Fibroblast of pulmonary artery (primary cell): ENCODE data around the gene OTOG.

Source experiments
- DNase-seq: peaks from one replicate; pipeline ENCODE4 v3.0.0-alpha.2; 2010; ENCODE audit warnings: low read depth
- H3K4me3 ChIP-seq: replicated peaks from 2 replicates; pipeline ENCODE4 v1.5.1; 2011; ENCODE audit warnings: low read depth, mild to moderate bottlenecking, control low read depth, low read length, moderate library complexity
- TF ChIP-seq, protein P1 (sequence below): IDR thresholded peaks from 2 replicates; pipeline ENCODE4 v1.5.1; 2011; ENCODE audit warnings: mild to moderate bottlenecking, control low read depth, low read length, inconsistent platforms; ENCODE audit errors: missing control alignments

The OTOG gene

DNA sequence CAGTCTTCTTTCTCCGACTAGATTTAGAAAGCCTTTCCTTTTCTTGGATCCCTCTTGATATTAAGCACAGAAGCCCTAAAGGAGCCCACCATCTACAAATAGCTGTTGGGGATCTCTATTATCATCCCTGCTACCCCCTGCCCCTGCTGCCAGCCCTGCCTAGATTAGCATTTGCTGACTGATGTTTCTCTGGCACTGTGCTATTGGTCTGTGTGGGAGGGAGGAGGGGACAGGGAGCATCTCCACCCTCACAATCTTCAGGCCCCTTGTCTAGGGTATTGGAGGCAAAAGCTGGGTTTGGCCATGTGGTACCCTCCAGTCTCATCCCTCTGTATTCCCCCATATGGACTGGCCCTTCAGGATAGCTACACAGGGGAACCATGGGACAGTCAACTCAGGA, 9.0 kb upstream of the OTOG start:
- DNase-seq, result no peak
- H3K4me3 ChIP-seq, result no peak overlapping the region
- TF ChIP-seq, protein P1, sequence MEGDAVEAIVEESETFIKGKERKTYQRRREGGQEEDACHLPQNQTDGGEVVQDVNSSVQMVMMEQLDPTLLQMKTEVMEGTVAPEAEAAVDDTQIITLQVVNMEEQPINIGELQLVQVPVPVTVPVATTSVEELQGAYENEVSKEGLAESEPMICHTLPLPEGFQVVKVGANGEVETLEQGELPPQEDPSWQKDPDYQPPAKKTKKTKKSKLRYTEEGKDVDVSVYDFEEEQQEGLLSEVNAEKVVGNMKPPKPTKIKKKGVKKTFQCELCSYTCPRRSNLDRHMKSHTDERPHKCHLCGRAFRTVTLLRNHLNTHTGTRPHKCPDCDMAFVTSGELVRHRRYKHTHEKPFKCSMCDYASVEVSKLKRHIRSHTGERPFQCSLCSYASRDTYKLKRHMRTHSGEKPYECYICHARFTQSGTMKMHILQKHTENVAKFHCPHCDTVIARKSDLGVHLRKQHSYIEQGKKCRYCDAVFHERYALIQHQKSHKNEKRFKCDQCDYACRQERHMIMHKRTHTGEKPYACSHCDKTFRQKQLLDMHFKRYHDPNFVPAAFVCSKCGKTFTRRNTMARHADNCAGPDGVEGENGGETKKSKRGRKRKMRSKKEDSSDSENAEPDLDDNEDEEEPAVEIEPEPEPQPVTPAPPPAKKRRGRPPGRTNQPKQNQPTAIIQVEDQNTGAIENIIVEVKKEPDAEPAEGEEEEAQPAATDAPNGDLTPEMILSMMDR, result no peak

DNA sequence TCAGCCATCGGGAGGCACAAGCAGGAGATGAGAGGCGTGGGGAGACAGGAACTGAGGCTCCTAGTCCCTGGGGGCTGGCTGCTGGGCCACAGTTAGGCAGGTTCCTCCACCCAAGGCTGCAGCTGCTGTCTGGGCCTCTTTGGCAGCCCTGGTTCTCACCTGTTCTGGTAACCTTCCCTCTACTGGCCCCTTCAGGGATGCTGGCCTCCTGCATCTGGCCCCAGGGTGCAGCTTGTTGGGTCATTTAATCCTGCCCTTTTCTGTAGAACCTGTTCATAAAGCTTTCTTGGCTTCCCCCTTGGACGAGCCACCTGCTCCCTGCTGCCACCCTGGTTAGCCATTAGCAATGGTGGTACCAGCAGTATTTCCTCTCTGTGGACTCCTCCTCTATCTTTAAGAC, 8.3 kb upstream of the OTOG start:
- TF ChIP-seq, protein P1, result no peak
- DNase-seq, result no peak
- no peak overlapping the region for H3K4me3 ChIP-seq

DNA sequence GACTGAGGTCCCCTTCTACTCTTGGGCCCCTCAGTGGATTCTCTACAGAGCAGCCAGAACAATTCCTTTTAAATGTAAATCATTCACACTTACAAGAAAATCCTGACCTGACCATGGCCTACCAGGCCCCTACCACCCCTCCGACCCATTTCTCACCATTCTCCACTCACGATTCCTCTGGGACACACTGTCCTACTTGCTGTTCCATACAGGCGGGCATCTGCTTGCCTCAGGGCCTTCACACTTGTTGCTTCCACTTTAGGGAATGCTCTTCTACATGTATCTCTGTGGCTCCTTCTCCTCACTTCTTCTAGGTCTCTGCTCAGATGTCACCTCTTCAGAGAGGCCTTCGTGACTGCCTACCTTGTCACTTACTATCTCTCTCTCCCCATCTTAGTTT, 6.3 kb upstream of the OTOG start:
- TF ChIP-seq, protein P1, result no peak
- DNase-seq, result no peak
- H3K4me3 ChIP-seq, result no peak overlapping the region

DNA sequence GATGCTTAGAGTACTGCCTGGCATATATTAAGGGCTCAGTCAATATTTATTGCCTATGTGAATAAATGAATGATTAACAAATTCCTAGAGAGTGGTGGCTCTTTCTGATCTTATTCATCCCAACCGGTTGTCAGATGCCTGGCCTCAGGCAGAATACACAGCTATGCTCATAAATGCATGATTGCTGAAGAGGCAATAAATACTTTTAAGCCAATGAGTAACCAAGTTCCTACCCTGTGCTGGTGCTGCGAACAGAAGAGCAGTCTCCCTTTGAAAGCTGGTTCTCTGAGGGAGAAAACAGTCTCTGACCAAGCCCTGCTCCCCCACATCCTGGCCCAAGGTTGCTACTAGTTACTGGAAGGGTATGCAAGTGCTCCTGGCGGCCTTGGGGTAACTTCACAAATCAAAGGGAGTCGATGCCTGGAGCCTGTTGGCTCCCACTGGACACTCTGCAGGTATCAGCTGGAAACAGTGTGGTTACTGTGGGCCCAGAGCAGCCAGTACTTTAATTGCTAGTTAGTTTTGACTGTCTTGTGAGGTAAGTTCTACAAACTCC, 5.7 kb upstream of the OTOG start:
- no peak for DNase-seq
- TF ChIP-seq, protein P1, result no peak
- no peak overlapping the region for H3K4me3 ChIP-seq

DNA sequence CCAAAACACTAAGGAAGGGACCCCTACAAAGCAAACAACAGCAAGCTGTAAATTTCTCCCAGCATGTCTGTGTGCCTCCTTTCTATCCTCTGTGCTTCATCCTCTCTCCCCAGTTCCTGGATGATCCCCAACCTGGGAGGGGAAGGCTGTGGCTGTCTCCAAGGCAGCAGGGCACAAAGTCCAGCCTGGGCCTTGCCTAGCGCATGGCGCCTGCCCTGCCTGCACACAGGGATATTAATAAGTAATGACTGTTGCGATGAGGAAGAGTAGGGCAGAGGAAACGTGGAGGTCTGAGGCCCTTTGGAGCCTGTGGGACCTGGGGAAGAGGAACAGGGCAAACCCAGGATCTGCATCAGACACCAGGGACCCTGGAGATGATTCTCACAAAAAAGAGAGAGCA, 4.8 kb upstream of the OTOG start:
- TF ChIP-seq, protein P1, result no peak
- DNase-seq, result no peak
- H3K4me3 ChIP-seq, result no peak overlapping the region

DNA sequence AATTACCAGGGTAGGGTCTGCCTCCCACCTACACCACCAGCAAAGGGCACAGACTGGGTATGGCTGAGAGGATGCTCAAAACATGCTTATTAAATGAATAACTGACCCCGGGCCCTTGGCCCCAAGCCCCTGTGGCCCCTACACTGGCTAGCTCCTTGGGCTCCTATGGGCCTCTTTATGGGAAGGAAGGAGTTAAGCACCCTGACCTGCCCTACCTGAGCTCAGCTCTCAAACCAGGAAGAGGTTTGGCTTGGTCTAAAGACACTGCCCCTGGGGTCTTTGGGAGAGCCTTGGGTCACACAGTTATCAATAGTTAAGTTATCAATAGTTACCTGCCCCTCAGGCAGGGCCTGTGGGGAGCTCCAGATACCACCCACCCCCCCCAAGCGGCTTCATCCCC, 4.0 kb upstream of the OTOG start:
- H3K4me3 ChIP-seq, result no peak overlapping the region
- DNase-seq, result no peak
- TF ChIP-seq, protein P1, result no peak

DNA sequence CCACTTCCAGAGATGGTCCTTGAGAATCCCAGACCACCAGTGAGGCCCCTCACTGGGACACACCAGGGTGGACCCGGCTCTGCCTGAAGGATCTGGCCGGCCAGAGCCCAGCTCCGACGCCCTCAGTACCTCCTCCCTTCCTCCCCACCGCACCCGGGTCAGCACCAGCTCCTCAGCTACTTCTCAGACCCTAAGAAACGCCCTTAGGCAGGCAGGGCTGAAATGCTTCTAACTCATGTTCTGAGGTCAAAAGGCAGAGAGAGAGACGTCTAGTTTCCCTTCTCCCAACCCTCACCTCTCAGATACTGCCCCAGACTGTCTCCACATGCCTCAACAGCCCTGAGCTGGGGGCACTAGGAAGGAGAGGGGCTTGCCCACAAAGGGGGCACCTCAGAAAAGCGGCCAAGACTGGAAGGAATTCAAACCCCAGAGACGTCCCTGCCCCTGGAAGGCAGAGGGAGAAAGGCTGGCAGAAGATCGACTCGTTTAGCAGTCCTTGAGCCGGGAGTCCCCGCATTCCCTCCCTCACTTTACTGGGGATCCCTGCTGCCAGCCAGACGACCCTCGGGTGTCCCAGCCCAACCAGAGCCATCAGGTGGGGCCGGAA, 3.4 kb upstream of the OTOG start:
- TF ChIP-seq, protein P1, result no peak
- H3K4me3 ChIP-seq, result no peak overlapping the region
- no peak for DNase-seq
